AG09309 (cell line): ENCODE data around the gene MTNR1A.

Experiments used
- DNase-seq: peaks from one replicate; pipeline ENCODE4 v3.0.0-alpha.2; 2010; ENCODE audit warnings: low read depth
- H3K4me3 ChIP-seq: 2 replicates; pipeline ENCODE4 v1.5.1; 2011; ENCODE audit warnings: mild to moderate bottlenecking, low read depth, low read length, moderate library complexity; ENCODE audit not compliant: control insufficient read depth
- TF ChIP-seq, protein P1 (sequence below): IDR thresholded peaks from 2 replicates; pipeline ENCODE4 v1.5.1; 2011; ENCODE audit warnings: mild to moderate bottlenecking, low read depth, low read length, inconsistent platforms; ENCODE audit not compliant: insufficient read depth, control insufficient read depth; ENCODE audit errors: missing control alignments

Gene MTNR1A

DNA sequence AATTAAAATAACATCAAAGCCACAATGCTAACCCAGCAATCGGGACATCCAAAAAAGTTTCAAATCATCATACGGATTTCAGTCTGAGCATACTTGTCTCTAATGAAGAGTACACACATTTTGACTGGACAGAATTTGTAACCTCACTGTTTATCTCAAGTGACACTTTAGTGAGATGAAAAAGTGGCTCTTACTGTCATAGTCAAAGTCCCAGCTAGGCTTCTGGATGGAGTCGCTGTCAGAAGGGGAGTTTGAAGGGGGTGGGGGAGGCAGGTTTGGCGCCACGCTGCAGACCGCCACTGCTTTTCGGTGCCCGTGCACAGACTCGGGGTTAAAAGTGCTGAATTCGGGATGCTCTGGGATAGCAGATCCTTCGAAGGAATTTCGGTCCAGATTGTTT lies 41.0 kb upstream of the MTNR1A start:
- DNase-seq: no peak
- no peak overlapping the region for H3K4me3 ChIP-seq
- TF ChIP-seq, protein P1, sequence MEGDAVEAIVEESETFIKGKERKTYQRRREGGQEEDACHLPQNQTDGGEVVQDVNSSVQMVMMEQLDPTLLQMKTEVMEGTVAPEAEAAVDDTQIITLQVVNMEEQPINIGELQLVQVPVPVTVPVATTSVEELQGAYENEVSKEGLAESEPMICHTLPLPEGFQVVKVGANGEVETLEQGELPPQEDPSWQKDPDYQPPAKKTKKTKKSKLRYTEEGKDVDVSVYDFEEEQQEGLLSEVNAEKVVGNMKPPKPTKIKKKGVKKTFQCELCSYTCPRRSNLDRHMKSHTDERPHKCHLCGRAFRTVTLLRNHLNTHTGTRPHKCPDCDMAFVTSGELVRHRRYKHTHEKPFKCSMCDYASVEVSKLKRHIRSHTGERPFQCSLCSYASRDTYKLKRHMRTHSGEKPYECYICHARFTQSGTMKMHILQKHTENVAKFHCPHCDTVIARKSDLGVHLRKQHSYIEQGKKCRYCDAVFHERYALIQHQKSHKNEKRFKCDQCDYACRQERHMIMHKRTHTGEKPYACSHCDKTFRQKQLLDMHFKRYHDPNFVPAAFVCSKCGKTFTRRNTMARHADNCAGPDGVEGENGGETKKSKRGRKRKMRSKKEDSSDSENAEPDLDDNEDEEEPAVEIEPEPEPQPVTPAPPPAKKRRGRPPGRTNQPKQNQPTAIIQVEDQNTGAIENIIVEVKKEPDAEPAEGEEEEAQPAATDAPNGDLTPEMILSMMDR: no peak

DNA sequence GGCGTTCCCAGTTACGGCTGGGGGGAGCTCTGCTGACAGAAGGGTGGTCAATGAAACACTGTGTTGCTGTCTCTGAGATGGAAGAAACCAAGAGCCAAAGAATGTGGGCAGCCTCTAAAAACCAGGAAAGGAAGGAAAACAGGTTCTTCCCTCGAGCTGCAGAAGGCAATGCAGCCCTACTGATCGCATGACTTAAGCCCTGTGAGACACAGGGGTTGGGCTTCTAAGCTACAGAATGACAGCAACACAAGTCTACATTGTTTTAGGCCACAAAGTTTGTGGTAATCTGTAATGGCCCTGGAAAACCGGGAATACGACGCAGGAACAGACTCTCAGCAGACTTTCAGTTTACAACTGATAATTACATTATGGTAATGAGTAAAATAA lies 38.2 kb upstream of the MTNR1A start:
- no peak for DNase-seq
- TF ChIP-seq, protein P1: no peak
- no peak overlapping the region for H3K4me3 ChIP-seq

DNA sequence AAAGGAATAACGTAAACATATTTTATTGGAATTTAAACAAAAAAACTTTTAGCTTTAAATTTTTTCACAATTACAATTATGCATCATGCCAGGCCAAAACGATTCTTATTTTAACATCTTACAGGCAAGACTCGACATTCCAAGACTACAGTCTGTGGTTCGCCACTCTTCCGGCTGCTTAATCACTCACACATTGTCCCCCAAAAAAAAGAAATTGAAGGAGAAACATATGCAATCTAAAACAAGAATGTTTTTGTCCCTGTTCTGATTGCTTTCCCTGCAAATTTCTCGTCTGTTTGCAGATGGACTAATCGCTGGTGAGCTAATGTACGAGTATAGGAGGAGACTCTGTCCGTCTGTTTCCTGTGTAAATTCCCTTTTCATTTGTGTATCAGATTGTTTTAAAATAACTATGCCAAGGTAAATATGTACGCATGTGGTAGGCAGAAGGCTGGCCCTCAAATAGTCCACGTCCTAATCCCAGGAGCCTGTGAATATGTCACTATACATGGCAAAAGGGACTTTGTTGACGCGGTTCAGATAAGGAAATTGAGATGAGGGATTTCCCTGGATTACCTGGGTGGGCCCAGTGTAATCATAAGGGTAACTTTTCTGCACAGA lies 37.7 kb upstream of the MTNR1A start:
- DNase-seq: peak; percentile 37
- TF ChIP-seq, protein P1: no peak
- H3K4me3 ChIP-seq: no peak overlapping the region

DNA sequence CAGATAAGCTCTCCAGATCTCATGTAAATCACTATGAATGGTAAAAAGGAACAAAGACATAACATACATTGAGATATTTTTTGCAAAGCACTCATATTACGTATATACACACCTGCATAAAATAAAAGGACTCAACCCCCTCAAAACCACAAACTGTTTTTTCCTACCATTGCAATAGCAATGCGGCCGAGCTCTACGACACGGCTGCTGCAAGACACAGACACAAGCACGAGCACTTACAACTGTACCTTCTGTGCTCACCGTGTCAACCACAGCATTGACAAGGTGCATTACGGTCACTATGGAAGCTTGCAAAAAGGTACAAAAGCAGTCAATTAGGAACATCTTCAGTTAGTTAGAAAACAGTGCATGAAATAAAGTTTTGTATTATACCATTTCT lies 37.1 kb upstream of the MTNR1A start:
- no peak overlapping the region for H3K4me3 ChIP-seq
- TF ChIP-seq, protein P1: no peak
- no peak for DNase-seq

DNA sequence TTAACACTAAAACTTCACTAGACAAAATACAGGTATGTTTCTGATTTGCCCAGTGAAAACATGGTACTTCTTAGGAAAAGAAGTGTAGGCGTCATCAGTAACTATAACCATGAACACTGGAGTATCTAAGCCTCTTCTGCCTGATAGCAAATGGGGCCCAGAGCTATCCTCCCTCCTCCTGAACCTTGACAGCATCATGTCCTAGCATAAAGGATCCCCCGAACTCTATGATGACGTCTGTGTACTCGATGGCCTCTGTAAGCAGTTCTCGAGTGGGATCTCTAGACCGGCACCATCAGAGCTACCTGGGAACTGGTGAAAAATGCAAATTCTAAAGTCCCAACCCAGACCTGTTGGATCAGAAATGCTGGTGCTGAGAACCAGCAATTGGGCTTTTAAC lies 36.3 kb upstream of the MTNR1A start:
- no peak overlapping the region for H3K4me3 ChIP-seq
- no peak for DNase-seq
- TF ChIP-seq, protein P1: no peak

DNA sequence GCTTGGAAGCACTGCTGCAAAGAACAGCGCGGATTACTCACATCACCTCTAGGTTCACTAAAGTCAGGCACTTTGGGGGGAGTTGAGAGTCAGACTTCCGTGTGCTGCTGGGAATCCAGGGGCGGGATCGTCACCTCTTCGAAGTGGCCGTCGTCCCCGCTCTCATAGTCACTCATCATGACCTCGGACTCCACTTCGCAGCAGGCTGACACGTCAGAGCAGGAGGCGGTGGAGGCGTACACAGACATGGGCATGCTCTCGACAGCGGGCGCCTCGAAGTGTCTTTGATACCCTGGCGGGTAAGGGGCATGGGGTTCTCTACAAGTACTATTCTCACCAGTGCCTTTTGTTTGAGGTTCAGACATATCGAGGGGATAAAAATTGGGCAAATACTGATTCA lies 33.1 kb upstream of the MTNR1A start:
- no peak for DNase-seq
- TF ChIP-seq, protein P1: no peak
- no peak overlapping the region for H3K4me3 ChIP-seq

DNA sequence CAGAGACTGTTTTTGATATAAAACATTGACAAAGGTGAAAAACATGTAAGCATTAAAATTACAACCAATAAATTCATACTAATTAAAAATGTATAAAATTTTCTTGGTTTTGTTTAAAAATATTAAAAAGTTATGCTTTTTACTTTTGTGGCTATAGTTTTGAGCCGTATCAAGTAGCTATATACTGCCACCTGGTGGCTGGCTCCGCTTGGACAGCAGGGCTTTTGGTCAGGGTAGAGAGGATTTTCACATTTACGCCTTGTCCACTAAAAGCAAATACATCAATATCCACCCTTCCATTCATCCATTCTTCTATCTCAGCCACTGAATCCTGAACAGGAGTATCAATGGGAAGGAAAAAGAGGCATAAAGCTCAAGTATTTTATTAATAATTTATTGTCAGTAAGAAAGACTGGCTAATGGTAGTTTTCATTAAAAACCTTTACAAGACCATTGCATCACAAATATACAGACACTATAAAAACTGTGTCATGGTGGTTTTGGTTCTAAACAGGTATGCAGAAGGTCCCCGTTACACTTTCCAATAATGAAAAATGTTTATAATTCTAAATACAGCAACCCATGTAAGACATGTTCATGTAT lies 32.1 kb upstream of the MTNR1A start:
- no peak for DNase-seq
- TF ChIP-seq, protein P1: peak; percentile 84
- H3K4me3 ChIP-seq: no peak overlapping the region
